HCT116 (cell line): Measurements from ENCODE around the gene SUSD5. TPM values are rescaled to one million over a fixed set of nuclear protein-coding genes. Genes with fewer than 3 reads are reported as not detected.

Experiments used
- ATAC-seq: fragments of 200-7000 bp; cut with Tn5 transposase; 2 replicates; pipeline ENCODE4 v1.9.1; 2020; ENCODE audit warnings: mild to moderate bottlenecking, moderate library complexity
- BruUV-seq: library from RNA; stranded (reverse); fragments of 400-500 nt; replicated peaks from 2 replicates; lab custom pipeline; 2021; lab: Mats Ljungman, UMichigan
- CTCF ChIA-PET: fragments of 300-600 bp; sonication (Branson Sonifier 250); formaldehyde crosslinking; loops from one replicate; lab custom pipeline; 2021; ENCODE audit warnings: antibody characterized with exemption; lab: Charles Lee
- POLR2A ChIA-PET: fragments of 300-600, 350-600 bp; sonication (Branson Sonifier 250); formaldehyde crosslinking; loops from one replicate; lab custom pipeline; 2021; ENCODE audit warnings: antibody characterized with exemption; lab: Charles Lee
- RAD21 ChIA-PET, 2 experiments: fragments of 300-600 bp; sonication (Branson Sonifier 250); formaldehyde crosslinking; loops; one replicate each; lab custom pipeline; 2023; ENCODE audit warnings: low total read pairs in 2 of 2; ENCODE audit not compliant: uncharacterized antibody in 2 of 2, unreplicated experiment in 2 of 2, low non-redundant PET in 1 of 2; lab: Charles Lee
- DNase-seq: peaks from one replicate; pipeline ENCODE4 v3.0.0-alpha.2; 2010; ENCODE audit warnings: low read depth, low spot score
- H2AFZ ChIP-seq: fragments of 200-600 bp; shearing (Covaris generic), sonication (generic); 2 replicates; pipeline ENCODE4 v1.6.1; 2017; ENCODE audit warnings: low read depth, mixed run types, mixed read lengths, antibody characterized with exemption, low read length; ENCODE audit not compliant: poor library complexity, severe bottlenecking
- H3K27ac ChIP-seq: 2 replicates; pipeline ENCODE4 v1.5.1; 2012; ENCODE audit warnings: low read depth, low read length
- H3K27me3 ChIP-seq: fragments of 200-600 bp; sonication (generic); 2 replicates; pipeline ENCODE4 v1.6.1; 2016; ENCODE audit warnings: mixed run types, low read length, mixed read lengths; ENCODE audit not compliant: insufficient read depth
- H3K36me3 ChIP-seq, 2 experiments: fragments of 200-500 bp in 1 of 2; fragments of 200-600 bp in 1 of 2; sonication (Bioruptor generic) in 1 of 2; sonication (generic) in 1 of 2; 2 replicates each; pipeline versions ENCODE4 v1.5.1 to v1.6.1; 2014 to 2016; ENCODE audit warnings: low read length in 2 of 2, inconsistent platforms in 1 of 2, mixed read lengths in 1 of 2, mixed run types in 1 of 2; ENCODE audit not compliant: insufficient read depth in 2 of 2, control insufficient read depth in 1 of 2
- H3K4me1 ChIP-seq, 2 experiments: fragments of 200-600 bp in 1 of 2; sonication (generic) in 1 of 2; 2 replicates each; pipeline versions ENCODE4 v1.5.1 to v1.6.1; 2012 to 2017; ENCODE audit warnings: low read length in 2 of 2, inconsistent platforms in 1 of 2, mild to moderate bottlenecking in 1 of 2, mixed read lengths in 1 of 2, mixed run types in 1 of 2, moderate library complexity in 1 of 2; ENCODE audit not compliant: insufficient read depth in 2 of 2, control insufficient read depth in 1 of 2
- H3K4me2 ChIP-seq: fragments of 200-600 bp; sonication (generic); 2 replicates; pipeline ENCODE4 v1.6.1; 2017; ENCODE audit warnings: mixed run types, low read length, mixed read lengths
- H3K4me3 ChIP-seq, 2 experiments: fragments of 200-600 bp in 1 of 2; sonication (generic) in 1 of 2; replicated peaks in 1 of 2; 2 replicates each; pipeline ENCODE4 v1.5.1; 2011 to 2016; ENCODE audit warnings: low read length in 2 of 2, control low read depth in 1 of 2, low read depth in 1 of 2, mild to moderate bottlenecking in 1 of 2, mixed read lengths in 1 of 2, mixed run types in 1 of 2
- H3K79me2 ChIP-seq: fragments of 200-600 bp; sonication (generic); 2 replicates; pipeline ENCODE4 v1.6.1; 2017; ENCODE audit warnings: mild to moderate bottlenecking, mixed run types, low read length, moderate library complexity, mixed read lengths; ENCODE audit not compliant: insufficient read depth
- H3K9ac ChIP-seq: fragments of 200-600 bp; sonication (generic); 2 replicates; pipeline ENCODE4 v1.6.1; 2016; ENCODE audit warnings: low read length, mixed read lengths
- H3K9me2 ChIP-seq: fragments of 200-600 bp; sonication (generic), shearing (Covaris generic); 2 replicates; pipeline ENCODE4 v1.6.1; 2017; ENCODE audit warnings: mixed run types, mild to moderate bottlenecking, moderate library complexity; ENCODE audit not compliant: insufficient read depth
- H3K9me3 ChIP-seq, 2 experiments: fragments of 200-500 bp in 1 of 2; fragments of 200-600 bp in 1 of 2; sonication (Bioruptor generic) in 1 of 2; sonication (generic) in 1 of 2; 2 replicates each; pipeline ENCODE4 v1.6.1; 2014 to 2017; ENCODE audit warnings: low read length in 2 of 2, mixed read lengths in 2 of 2, inconsistent platforms in 1 of 2, low read depth in 1 of 2, mild to moderate bottlenecking in 1 of 2, mixed run types in 1 of 2, moderate library complexity in 1 of 2; ENCODE audit not compliant: control insufficient read depth in 1 of 2, insufficient read depth in 1 of 2
- H4K20me1 ChIP-seq: fragments of 200-600 bp; sonication (generic), shearing (Covaris generic); 2 replicates; pipeline ENCODE4 v1.6.1; 2017; ENCODE audit warnings: mixed run types, mild to moderate bottlenecking, moderate library complexity; ENCODE audit not compliant: insufficient read depth
- JUND ChIP-seq: IDR thresholded peaks from 2 replicates; pipeline ENCODE4 v1.6.1; 2012
- SP1 ChIP-seq: IDR thresholded peaks from 2 replicates; pipeline ENCODE4 v1.6.1; 2012; ENCODE audit warnings: low read depth
- intact Hi-C: fragments of 100-400 bp; cut with micrococcal nuclease; formaldehyde crosslinking; loops from 2 replicates; pipeline ENCODE4 v1.10.0; 2022
- total RNA-seq: library from RNA; stranded (reverse); gene quantifications from one replicate; pipeline ENCODE4 v1.2.1, GENCODE V29; 2021; ENCODE audit not compliant: unreplicated experiment

Gene SUSD5
- total RNA-seq, 1 experiment from 2014 or later, result not detected

- TF ChIP-seq SP1, result no peak
- no peak for TF ChIP-seq JUND
- intact Hi-C loops, result no loop called here
- H3K9me3 ChIP-seq, result no peaks in the 10 kb centered on the region
- no peaks in the 10 kb centered on the region for H4K20me1 ChIP-seq
- no peak overlapping the region for H3K9ac ChIP-seq
- DNase-seq, result no peak
- peaks cover 11 to 21% of the 10 kb centered on the region in 2 experiments for H3K4me1 ChIP-seq
- no peak for ATAC-seq
- CTCF ChIA-PET, result interaction anchor here (1.4 kb wide), 1 partner anchor 272 kb away, joined by 4 read pairs; no protein-coding TSS in a partner anchor
- no peak overlapping the region for H3K27ac ChIP-seq
- no peaks in the 10 kb centered on the region for H3K36me3 ChIP-seq
- BruUV-seq, result no TSS peak
- H3K79me2 ChIP-seq, result peaks cover 13% of the 10 kb centered on the region
- RAD21 ChIA-PET, result no interaction called here
- no peaks in the 10 kb centered on the region for H3K27me3 ChIP-seq
- no peak overlapping the region for H2AFZ ChIP-seq
- POLR2A ChIA-PET, result no interaction called here
- H3K4me2 ChIP-seq, result no peak overlapping the region
- H3K9me2 ChIP-seq, result no peaks in the 10 kb centered on the region
- no peak overlapping the region for H3K4me3 ChIP-seq
These were observed 118.4 kb downstream of the SUSD5 start for GRCh38 chr3:33100229-33100628.

Other genes starting within 250 kb of the SUSD5 start
- gene GLB1, start 121.7 kb downstream of the SUSD5 start, total RNA-seq, result 35.6 TPM
- 4.1 TPM for gene TMPPE, start 121.7 kb downstream of the SUSD5 start, total RNA-seq
- 104 TPM for gene CRTAP, start 104.8 kb downstream of the SUSD5 start, total RNA-seq
- gene FBXL2, start 58.6 kb upstream of the SUSD5 start, total RNA-seq, result 12.8 TPM
- 69.5 TPM for gene UBP1, start 221.6 kb upstream of the SUSD5 start, total RNA-seq